ENCODE data around the gene PNKP.

GRCh38 chr19:49859682-49860335 is 7.6 kb downstream of the PNKP start:
- no peak for TF ChIP-seq CTCF (conservative IDR thresholded peaks at IDR 0.05 in 1 of 2, IDR thresholded peaks at IDR 0.05 in 1 of 2; ENCODE audit: extremely low read depth in 1 of 2, insufficient read depth in 1 of 2, low read depth in 1 of 2, low read length in 2 of 2)
- no peak for TF ChIP-seq EZH2 (IDR thresholded peaks at IDR 0.05; ENCODE audit: borderline replicate concordance, low read length)
